ENCODE data around the gene MRPL1.
"Not testable (repeated sequence)": the region's sequence is repeated elsewhere in the genome, so short reads cannot be mapped to it uniquely, and the experiment has no call there.

MRPL1 gene

GRCh38 chr4:77852892-77853495 is 9.6 kb upstream of the MRPL1 start:
- DNase-seq, result no peak

DNA sequence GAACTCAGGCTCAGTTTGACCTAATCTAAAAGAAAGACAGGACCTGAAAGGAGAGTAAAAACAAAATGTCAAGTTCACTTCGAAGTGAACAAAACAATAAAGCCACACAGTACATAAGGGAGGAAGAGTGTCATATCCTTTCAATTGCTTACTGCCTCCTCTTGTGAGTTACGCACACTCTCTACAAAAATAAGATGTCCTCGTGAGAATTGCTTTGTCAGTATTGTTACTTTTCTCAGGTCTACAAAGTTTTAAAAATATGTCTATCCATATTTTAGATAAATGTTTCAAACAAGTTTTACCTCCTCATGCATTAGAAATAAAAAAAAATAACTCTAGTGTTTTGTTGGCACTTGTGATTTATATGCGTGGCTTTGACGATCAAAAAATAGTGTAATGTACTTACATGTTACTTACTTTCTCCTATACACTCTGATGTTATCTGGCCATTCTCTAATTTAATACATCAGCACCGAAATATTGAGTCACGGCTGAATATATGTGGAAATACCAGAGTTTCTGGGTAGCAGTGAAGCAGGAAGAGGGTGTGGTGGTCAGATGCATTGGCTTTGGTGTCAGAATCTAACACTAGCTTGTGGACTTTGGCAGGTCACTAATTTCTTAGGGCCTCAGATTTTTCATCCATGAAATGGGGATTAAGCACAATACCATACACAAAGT is 8.1 kb upstream of the MRPL1 start:
- no peak for DNase-seq

GRCh38 chr4:77856152-77856551 is 6.5 kb upstream of the MRPL1 start:
- no peak for DNase-seq

DNA sequence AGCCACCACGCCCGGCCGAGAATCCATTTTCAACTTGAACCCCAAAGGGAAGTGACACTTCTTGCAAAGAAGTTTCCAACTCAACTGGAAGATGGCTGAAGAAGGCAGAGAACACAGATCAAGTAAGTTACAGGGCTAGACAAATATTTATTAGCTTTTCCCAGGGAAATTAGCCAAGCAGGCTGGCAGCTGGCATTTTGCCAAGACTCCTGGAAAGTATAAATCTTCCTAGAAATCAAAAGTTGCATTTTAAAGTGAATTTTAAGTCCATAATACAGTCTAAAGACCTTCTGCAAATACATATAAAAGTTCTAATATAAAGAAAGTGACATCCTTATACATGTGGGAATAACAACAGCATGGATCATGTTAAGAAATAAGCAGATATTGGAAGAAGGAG is 3.4 kb upstream of the MRPL1 start:
- no peak for DNase-seq

- DNase-seq, result no peak
Measured at GRCh38 chr4:77861495-77861894, 1.1 kb upstream of the MRPL1 start.

GRCh38 chr4:77863341-77863740 is 711 bp downstream of the MRPL1 start:
- DNase-seq, result not testable (repeated sequence)

- DNase-seq, result no peak
Measured at GRCh38 chr4:77865259-77865658, 2.6 kb downstream of the MRPL1 start.

DNA sequence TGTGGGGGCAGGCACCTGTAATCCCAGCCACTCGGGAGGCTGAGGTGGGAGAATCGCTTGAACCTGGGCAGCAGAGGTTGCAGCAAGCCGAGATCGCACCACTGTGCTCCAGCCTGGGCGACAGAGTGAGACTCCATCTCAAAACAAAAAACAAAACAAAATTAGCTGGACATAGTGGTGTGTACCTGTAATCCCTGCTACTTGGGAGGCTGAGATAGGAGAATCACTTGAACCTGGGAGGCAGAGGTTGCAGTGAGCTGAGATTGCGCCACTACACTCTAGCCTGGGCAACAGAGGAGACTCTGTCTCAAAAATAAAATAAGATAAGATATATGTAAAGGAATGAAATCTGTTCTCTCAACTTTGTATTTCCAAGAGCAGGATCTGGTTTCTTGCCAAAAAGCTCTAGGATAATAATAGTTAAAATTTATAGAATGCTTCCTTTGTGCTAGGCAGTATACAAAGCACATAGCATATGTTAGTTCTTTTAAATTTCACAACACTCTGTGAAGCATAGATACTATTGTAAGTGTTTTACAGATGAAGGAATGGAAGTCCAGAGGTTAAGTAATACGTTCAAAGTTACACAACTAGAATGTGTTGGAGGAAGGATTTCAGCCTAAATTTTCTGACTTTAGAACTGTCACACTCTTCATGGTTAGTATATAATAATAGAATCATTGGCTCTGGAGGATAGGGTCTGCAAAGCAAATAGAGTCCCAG is 10.3 kb downstream of the MRPL1 start:
- no peak for DNase-seq

- no peak for DNase-seq
Measured at GRCh38 chr4:77877167-77877566, 14.5 kb downstream of the MRPL1 start.

GRCh38 chr4:77877771-77878565 is 15.3 kb downstream of the MRPL1 start:
- no peak for DNase-seq

DNA sequence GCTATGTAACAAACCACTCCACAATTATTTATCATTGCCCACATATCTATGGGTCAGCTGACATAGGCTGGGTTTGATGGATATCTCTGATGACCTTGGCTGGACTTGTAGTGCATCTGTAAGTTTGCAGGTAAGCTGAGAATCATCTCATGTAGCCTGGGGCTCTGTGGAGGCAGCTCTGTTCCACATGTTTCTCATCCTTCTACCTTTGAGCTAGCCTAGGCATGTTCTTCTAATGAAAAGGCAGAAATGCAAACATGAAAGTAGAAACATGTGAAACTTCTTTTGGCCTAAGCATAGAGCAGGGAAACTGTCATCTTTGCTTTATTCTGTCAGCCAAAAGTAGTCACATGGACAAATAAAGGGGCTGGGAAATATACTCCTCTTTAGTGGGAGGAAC is 18.2 kb downstream of the MRPL1 start:
- no peak for DNase-seq

DNA sequence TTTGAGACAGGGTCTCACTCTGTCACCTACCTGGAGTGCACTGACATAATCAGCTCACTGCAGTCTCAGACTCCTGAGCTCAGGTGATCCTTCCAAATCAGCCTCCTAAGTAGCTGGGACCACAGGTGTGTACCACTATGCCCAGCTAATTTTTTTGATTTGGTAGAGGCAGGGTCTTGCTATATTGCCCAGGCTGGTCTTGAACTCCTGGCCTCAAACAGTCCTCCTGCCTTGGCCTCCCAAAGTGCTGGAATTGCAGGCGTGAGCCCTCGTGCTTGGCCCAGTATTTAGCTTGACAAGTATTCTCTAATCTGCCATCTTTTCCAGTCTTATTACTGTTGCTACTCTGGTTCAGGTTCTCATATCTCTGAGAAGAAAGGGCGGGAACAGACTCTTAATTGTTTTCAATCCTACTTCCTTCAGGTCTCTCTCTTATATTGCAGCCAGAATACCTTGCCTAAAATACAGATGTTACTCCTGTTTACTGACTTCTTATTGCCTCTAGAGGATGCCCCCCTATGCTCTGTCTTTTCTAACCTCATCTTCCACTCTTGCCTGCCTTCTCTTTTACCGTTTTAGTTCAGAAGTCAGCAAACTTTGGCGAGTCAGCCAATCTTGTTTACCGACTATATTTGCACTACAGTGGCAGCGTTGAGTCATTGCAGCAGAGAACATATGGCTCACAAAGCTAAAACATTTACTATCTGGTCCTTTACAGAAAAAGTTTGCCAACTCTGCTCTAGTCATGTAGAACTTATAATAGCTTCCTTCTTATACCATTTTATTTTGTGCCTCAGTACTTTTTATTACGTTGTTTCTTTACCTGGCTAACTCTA is 19.0 kb downstream of the MRPL1 start:
- DNase-seq, result no peak

DNA sequence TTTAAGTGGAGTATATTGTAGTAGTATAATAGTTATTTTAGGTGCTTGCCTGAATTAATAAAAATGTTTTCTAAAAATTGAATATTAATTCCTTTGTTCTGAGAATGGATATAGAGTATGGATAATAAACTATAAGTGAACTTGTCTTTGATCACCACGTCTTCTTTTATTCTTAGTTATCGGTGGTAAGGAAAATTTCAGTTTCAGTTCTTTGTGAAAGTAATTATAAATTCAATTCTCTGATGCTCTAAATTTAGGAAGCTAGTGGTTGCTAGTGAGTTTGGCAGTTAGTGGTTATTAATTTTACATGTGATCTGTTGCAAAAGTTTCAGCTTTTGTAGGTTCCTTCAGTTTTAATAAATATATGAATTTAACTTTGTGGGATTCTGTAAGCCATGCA is 30.8 kb downstream of the MRPL1 start:
- no peak for DNase-seq

DNA sequence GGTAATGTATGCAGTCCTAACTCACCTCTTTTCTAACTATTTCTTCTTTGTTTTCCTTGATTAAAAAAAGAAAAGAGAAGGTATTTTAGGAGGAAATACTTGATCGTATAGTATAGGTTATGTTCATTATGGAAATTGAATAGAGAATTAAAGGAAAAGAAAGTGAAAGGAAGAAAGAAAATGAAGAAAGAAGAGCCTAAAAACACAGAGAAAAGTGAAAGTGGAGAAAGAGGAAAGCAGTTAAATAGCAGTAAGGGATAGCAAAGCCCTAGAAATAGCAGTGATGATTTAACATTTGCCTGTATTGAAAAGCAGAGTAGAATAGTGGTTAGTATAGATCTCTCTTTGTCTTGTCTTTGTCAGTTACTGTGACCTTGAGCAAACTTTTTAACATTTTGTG is 37.0 kb downstream of the MRPL1 start:
- DNase-seq, result no peak

- DNase-seq, result no peak
Measured at GRCh38 chr4:77903186-77903585, 40.6 kb downstream of the MRPL1 start.

DNA sequence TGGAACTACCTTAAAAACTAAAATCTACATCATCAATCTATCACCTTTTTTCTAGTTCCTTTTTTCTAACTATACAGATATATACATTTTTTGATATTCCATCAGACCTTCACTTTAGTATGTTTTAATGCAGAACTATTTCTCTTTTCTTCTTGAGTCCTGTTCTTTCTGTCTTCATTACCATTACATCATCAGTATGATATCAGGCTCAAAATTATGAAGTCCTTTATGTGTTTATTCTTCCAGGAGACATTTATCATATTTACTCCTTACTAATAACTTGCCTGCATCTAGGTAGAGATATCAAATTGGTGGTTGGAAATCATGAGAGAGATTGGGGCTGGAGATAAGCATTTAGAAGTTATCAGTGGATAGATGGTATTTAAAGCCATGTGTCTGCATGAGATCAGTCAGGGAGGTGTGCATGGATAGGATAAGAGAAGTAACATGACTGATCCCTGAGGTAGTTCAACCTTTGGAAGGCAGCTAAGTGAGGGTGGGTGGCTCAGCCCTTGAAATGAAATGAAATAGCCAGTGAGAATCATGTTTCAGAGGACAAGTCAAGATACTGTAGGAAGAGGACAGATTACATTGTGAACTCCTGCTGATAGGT is 43.1 kb downstream of the MRPL1 start:
- no peak for DNase-seq

- no peak for DNase-seq
Measured at GRCh38 chr4:77910676-77911075, 48.0 kb downstream of the MRPL1 start.

DNA sequence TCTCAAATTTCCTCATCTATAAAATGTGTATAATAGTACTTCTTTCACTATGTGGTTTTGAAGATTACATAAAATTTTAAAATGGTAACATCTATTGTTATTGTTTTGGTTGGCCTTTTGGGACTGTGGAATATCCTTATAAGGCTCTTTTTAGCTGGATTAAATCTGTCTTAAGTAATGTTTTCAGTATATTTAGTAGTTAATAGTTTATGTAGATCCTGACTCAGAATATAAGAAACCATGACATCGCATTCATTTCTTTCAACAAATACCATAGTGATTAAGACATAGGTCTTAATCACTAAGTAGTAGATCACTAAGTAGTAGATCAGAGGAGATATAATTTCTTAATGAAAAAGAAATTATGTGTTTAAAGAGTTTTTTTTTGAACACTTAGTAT is 48.5 kb downstream of the MRPL1 start:
- DNase-seq, result no peak

- DNase-seq, result no peak
Measured at GRCh38 chr4:77911842-77912450, 49.3 kb downstream of the MRPL1 start.

DNA sequence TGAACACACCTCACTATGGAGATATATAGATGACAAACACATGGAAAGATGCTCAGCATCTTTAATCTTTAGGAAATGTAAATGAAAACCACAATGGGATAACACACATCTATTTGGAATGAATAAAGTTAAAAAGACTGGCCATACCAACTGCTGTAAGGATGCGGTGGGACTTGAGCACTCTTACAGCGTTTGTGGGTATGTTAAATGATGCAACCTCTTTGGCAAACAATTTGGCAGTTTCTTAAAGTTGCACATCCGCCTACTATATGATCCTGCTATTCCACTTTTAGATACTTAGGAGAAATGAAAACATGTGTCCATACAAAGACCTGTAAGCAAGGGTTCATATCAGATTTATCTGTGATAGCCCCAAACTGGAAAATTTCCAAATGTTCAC is 50.7 kb downstream of the MRPL1 start:
- DNase-seq, result no peak

DNA sequence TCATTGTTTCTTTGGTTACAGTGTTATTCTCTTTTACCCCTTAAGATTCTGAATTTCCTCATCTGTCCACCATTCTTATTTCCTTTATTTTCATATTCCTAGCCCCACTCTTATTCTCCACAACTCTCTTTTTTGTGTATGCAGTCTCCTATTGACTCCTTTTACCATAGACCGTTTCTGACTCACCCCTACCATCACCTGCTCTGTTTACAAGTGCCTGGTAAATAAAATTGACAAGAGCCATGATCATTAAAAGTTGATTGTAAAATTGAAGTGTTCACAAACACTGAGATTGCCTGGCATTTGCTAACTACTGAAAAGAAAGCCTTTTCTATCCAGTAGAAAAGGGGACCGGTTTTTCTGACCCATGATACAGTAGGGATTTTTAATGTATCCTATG is 54.4 kb downstream of the MRPL1 start:
- peak; percentile 19 to 24 for DNase-seq

DNA sequence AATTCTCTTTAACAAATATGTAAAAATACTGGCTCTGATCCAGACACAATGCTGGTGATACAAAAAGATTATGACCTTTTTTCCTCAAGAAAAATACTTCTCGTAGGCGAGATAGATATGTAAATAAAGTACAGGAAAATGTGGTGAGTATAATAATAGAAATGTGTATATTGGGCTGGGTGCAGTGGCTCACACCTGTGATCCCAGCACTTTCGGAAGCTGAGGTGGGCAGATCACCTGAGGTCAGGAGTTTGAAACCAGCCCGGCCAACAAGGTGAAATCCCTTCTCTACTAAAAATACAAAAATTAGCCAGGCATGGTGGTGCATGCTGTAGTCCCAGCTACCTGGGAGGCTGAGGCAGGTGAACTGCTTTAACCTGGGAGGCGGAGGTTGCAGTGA is 55.0 kb downstream of the MRPL1 start:
- no peak for DNase-seq
